ENCODE data around the gene KIF13A.
"Not testable (repeated sequence)": the region's sequence is repeated elsewhere in the genome, so short reads cannot be mapped to it uniquely, and the experiment has no call there.

Gene KIF13A

DNA sequence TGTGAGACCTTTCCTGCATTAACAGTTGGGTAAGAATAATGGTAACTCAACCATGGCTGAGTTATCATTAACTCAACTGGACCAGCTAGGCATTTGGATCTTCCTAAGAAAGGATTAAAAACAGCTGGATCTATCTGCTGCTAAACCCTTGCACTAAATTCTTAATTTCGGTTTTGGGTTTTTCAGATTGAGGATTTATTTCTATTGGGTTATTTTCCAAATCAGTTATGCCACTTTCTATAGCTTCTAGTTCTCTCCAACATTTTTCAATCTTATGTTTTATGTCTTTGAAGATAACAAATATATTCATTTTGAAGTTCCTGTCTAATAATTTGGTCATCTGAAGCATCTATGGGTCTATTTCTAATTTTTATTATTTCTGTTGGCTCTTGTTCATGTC, 92.5 kb downstream of the KIF13A start:
- DNase-seq: no peak

- DNase-seq: no peak
These were observed 93.2 kb downstream of the KIF13A start for GRCh38 chr6:17894191-17894590.

DNA sequence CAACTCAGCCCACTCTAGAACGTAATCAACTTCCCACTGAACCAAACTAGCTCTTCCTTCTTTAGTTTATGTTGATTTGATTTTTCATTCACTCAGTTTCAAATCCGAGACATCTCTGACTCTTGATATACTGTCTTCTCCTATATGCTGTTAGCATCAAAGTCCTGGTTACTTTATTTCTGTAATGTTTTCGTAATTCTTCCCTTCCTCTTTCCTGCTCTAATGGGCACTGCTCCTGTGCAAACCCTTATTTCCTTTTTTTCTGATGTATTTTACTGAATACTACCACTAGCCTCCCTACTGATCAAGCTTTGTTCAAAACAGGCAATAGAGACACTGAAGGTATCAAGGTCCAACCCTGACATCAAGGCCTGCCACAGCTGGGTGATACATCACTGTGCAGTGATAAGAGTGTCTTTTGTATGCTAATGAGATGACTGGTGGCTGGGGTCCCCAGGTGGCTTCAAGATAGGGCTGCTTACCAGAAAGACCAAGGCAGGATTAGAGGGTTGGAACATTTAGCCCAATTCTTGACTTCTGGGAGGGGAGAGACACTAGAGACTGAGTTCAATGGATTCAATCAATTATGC, 95.2 kb downstream of the KIF13A start:
- no peak for DNase-seq

DNA sequence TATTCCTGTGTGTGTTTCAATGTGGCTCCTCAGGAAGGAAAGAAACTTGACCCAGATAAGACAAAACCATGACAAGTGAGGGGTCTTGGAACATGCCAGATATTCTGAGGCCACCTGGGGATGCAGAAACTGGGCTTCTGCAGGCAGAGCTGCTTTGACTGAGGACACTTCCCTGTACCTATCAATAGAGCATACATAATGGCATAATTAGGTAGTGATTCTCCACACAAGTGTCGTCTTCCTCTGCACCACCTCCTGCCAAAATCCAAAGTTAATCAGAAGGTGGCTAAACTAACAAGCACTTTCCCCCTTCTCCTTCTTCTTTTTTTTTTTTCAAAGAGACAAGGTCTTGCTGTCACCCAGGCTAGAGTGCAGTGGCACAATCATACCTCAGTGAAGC, 97.1 kb downstream of the KIF13A start:
- DNase-seq: no peak

GRCh38 chr6:17889777-17890176, 97.7 kb downstream of the KIF13A start:
- not testable (repeated sequence) for DNase-seq

DNA sequence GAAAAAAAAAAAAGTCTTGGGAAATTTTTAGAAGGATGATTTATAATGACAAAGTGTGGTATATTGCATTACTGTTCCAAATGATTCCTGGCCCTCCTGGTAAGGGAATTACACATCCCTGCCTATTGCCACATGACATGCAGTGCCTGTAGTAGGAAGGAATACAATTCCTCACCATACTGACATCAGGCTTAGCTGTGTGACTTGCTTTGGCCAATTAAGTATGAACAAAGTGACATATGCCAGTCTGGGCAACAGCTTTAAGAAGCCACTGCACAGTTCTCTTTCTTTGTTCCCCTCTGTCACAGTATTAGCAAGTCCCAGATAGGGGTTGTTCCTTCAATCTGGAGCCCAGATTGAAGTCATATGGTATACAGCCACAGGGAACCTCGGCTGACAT, 100.5 kb downstream of the KIF13A start:
- DNase-seq: no peak

- no peak for DNase-seq
These were observed 101.4 kb downstream of the KIF13A start for GRCh38 chr6:17885889-17886576.

DNA sequence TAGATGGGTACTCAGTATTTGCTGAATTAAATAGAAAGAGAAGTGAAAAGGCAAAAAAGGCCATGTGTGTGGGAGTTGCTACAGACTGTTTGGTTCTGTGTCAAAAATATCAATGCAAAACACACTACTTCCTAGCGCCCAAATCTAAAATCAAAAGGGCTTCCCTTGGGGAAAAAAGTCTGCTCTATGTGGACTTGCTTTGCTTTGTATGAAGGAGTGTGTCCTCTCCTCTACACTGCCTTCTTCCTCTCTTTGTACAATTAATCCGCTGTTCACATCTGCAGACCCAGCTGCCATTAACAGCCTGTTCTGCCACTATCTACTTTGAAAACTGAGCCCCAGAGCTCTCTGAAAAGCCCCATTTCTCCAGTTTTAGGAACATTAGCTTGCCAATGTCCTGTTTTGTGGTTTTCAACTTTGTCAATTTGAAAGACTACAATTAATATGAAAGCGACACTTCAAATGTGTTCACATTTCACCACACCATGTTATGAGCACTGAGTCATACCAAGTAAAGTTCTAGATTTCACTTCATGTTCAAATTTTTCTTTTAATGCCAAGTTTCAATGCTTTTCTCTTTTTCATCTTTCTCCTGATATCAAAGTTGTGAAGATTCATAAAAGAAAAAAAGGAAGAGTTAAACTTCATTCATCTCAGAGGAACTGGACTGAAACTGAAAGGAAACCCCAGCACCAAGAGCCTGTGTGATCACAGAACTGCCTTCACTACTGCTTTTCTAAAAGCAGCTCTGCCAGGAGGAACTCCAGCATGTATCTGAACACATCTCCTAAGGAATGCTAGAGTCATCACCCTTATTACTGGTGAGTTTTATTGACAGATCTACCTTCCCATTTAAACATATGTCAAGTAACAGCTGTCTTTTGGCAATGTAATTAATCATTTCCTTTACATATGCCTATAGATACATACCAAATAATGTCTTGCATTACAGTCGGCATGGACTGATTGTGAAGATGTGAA, 102.6 kb downstream of the KIF13A start:
- DNase-seq: no peak

DNA sequence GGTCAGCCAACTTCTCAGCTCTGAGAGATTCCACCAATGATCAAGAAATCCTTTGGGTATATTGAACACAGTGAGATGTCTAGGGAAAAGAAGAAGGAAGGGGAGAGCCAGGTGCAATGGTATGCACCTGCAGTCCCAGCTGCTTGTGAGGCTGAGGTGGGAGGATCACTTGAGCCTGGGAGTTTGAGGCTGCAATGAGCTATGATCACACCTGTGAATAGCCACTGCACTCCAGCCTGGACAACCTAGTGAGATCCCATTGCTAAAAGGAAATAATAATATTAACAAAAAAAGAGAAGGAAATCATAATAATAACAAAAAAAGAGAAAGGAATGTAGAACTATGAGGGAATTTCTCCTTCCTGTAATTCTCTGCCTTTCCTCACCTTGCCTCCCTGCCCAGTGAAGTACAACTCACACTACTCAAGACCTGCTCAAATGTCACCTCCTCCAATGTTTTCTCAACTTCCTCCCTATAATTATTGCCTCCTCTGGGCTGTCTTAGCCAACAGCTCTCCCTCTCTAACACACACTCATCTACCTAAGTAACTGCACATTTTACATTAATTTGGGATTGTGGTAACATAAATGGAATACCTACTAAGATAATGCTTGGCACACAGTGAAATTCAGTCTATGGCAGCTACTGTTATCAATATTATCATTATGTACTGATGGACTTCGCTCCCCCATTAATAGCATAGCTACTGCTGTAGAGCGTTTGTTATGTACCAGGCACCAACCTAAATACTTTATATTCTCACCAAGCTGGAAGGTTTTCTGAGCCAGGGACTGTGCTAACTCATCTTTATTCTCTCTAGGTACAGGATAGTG, 103.6 kb downstream of the KIF13A start:
- DNase-seq: no peak

DNA sequence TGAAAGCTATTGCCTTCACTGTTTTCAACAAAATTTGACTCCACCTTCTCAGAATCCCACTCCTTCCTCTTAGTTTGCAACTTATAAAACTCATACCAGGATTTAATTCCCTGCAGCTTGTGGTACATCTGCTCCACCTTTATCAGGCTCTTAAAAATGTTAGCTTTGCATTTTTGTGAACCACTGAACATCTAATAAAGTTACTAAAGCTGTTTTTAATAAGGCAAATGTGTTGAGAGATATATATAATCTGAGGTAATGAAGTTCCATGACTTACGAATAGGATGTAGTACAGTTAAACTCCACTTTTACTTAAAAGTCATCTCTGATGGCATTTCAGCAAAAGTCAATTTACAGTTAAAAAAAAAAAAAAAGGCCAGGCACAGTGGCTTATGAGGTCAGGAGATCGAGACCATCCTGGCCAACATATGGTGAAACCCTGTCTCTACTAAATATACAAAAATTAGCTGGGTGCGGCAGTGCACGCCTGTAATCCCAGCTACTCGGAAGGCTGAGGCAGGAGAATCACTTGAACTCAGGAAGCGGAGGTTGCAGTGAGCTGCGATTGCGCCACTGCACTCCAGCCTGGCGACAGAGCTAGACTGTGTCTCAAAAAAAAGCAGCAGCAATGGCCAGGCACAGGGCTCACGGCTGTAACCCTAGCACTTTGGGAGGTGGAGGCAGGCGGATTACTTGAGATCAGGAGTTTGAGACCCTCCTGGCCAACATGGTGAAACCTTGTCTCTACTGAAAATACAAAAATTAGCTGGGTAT, 106.2 kb downstream of the KIF13A start:
- no peak for DNase-seq

GRCh38 chr6:17879184-17879583, 108.3 kb downstream of the KIF13A start:
- DNase-seq: no peak

DNA sequence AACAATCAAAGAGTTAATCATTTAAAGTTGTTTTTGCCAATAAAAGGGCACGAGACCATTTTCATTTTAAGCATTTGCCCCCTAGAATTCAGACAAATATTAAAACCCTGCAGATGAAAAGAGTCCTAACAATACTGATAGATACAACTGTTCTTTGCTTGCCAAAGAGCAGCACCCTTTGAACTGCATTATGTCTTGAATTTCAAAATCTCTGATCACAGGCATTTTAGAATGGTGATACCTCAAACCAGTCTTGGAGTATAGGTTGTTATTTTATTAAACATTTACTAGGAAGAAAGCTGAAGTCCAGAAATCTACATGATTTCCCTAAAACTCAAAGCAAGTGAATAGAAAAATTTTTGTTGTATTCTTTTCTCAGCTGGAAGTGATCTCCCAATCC, 108.7 kb downstream of the KIF13A start:
- DNase-seq: no peak

- DNase-seq: no peak
These were observed 109.5 kb downstream of the KIF13A start for GRCh38 chr6:17877895-17878440.

DNA sequence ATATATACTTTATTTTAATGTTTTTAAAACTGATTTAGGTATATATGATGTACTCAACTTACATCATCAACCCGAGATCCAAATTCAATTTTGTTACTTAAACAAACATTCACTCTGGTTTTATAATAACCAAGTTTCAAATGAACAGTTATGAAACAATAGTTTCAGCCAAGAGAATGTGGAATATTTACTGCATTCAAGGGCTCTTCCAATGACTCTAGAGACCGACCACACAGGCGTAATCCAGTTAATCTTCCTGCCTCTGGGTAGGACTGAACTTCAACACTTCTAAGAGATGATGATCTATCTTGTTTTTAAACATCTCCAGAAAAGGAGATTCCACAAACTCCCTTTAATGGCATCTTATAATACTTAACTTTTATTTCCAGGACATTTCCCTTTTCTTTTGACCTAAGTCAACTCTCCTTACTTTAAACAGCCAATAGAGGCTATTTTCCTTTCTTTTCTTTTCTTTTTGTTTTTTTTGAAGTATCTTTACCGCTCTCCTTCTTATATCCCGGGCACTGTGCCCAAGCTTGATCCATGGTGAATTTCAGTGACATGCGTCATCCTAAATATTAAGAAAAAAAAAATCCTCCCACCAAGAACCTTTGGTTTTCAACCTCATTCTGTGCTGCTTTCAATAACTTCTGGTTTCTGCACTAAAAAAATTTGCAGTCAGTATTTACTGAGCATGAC, 110.1 kb downstream of the KIF13A start:
- peak; percentile 87 for DNase-seq

- no peak for DNase-seq
These were observed 112.7 kb downstream of the KIF13A start for GRCh38 chr6:17874753-17875152.

- no peak for DNase-seq
These were observed 114.5 kb downstream of the KIF13A start for GRCh38 chr6:17872908-17873307.

GRCh38 chr6:17871836-17872235, 115.6 kb downstream of the KIF13A start:
- DNase-seq: no peak

DNA sequence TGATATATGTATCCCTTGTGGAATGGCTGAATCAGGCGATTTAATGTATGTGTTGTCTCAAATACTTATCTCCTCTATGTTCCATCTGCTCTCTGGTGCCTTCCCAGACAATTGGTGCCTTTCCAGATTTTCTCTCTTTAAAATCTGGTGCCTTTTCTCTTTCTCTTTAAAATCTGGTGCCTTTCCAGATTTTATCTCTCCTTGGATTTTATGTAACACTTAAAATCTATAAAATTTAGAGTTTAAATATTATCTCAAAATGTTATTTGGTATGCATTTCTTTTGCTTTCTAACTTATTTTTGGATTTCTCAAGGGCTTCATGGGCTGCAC, 116.3 kb downstream of the KIF13A start:
- DNase-seq: no peak

GRCh38 chr6:17870300-17871188, 116.9 kb downstream of the KIF13A start:
- DNase-seq: no peak

DNA sequence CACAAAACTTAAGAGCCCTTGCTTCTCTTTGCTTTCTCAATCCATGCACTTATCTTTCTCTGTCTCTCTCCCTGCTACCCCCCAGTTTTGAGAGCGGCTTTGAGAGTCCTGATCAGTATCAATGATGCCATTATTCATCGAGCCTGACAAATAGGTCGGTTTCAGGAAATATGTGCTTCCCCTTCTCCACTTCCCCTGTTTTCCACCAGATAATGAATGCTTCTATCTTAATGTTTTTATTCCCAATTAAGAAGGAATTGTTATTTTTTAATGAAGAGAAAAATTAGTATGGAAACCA, 117.7 kb downstream of the KIF13A start:
- DNase-seq: no peak

All from amniotic stem cell (primary cell).